ENCODE results near the gene PCYOX1L.

PCYOX1L gene

GRCh38 chr5:149382517-149383220 lies 24.8 kb downstream of the PCYOX1L start (continued):
- TF ChIP-seq PATZ1 (CRISPR knock-in tag; IDR thresholded peaks at IDR 0.05; ENCODE audit: borderline replicate concordance) = no peak
- no peak for TF ChIP-seq ISL1 (CRISPR knock-in tag; IDR thresholded peaks at IDR 0.05)
- TF ChIP-seq ZC3H10 (CRISPR knock-in tag; IDR thresholded peaks at IDR 0.05) = no peak
- no peak for TF ChIP-seq CSDC2 (CRISPR knock-in tag; IDR thresholded peaks at IDR 0.05)
- no peak for TF ChIP-seq TOX (CRISPR knock-in tag; IDR thresholded peaks at IDR 0.05; ENCODE audit: borderline replicate concordance)
- TF ChIP-seq CSRNP3 (CRISPR knock-in tag; IDR thresholded peaks at IDR 0.05) = no peak
- TF ChIP-seq POU6F1 (CRISPR knock-in tag; IDR thresholded peaks at IDR 0.05; ENCODE audit: borderline replicate concordance, low read depth) = no peak

DNA sequence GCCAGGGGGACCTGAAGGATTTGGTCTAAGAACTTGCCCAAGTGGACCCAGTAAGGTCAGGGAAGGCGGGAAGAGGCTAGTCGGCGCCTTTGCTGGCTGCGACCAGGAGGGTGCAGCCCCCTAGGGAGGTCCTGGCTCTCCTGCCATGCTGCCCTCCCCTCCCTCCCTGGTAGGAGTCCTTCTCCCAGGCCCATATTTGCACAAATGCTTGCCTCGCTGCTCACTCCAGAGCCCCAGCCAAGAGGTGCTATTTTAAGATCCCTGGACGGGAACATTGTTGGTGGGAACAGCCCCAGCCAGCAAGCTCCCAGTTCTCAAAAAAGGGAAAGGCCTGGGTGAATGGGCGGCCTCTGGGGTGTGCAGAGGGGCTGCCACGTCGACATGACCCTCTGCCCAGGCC lies 25.6 kb downstream of the PCYOX1L start:
- TF ChIP-seq GLIS3 (CRISPR knock-in tag; IDR thresholded peaks at IDR 0.05) = no peak
- TF ChIP-seq CREB5 (CRISPR knock-in tag; IDR thresholded peaks at IDR 0.05; ENCODE audit: low read depth) = no peak
- no peak for TF ChIP-seq ZNF8 (CRISPR knock-in tag; IDR thresholded peaks at IDR 0.05)
- no peak for TF ChIP-seq ZFP3 (CRISPR knock-in tag; IDR thresholded peaks at IDR 0.05)
- TF ChIP-seq ZNF70 (CRISPR knock-in tag; IDR thresholded peaks at IDR 0.05) = no peak
- TF ChIP-seq TSHZ2 (CRISPR knock-in tag; IDR thresholded peaks at IDR 0.05) = no peak
- TF ChIP-seq ZC3H10 (CRISPR knock-in tag; IDR thresholded peaks at IDR 0.05) = no peak
- no peak for TF ChIP-seq ISL1 (CRISPR knock-in tag; IDR thresholded peaks at IDR 0.05)
- no peak for TF ChIP-seq CSRNP3 (CRISPR knock-in tag; IDR thresholded peaks at IDR 0.05)
- TF ChIP-seq TCF4 (CRISPR knock-in tag; IDR thresholded peaks at IDR 0.05; ENCODE audit: borderline replicate concordance) = no peak
- TF ChIP-seq PPARA (CRISPR knock-in tag; IDR thresholded peaks at IDR 0.05; ENCODE audit: borderline replicate concordance) = no peak
- no peak for TF ChIP-seq TOX (CRISPR knock-in tag; IDR thresholded peaks at IDR 0.05; ENCODE audit: borderline replicate concordance)
- no peak for TF ChIP-seq PATZ1 (CRISPR knock-in tag; IDR thresholded peaks at IDR 0.05; ENCODE audit: borderline replicate concordance)
- no peak for TF ChIP-seq SNAI2 (CRISPR knock-in tag; IDR thresholded peaks at IDR 0.05)
- TF ChIP-seq ZNF565 (CRISPR knock-in tag; conservative IDR thresholded peaks at IDR 0.05; ENCODE audit: low read depth) = no peak
- TF ChIP-seq OSR1 (CRISPR knock-in tag; IDR thresholded peaks at IDR 0.05) = no peak
- no peak for TF ChIP-seq BACH2 (CRISPR knock-in tag; IDR thresholded peaks at IDR 0.05; ENCODE audit: borderline replicate concordance)
- TF ChIP-seq ESRRG (CRISPR knock-in tag; IDR thresholded peaks at IDR 0.05) = no peak

More for the DNA sequence above, 25.6 kb downstream of the PCYOX1L start:
- ATAC-seq = no peak

All from SK-N-SH treated with all-trans-retinoic acid at 6 μM for 48 hours (cell line).